SK-N-SH treated with all-trans-retinoic acid at 6 μM for 48 hours (cell line): ENCODE measurements around the gene PLAAT4.

ENCODE experiments used
- ATAC-seq: fragments of 200-7000 bp; cut with Tn5 transposase; 3 replicates; pipeline ENCODE4 v1.9.1; 2020; ENCODE audit warnings: mild to moderate bottlenecking, moderate library complexity
- ARNTL ChIP-seq: fragments of 450-650 bp; formaldehyde crosslinking; IDR thresholded peaks from 2 replicates; pipeline ENCODE4 v1.5.0; 2020; ENCODE audit warnings: low read depth, mild to moderate bottlenecking, moderate library complexity, borderline replicate concordance
- CSDC2 ChIP-seq: fragments of 250-450 bp; sonication (Bioruptor Pico); IDR thresholded peaks from 2 replicates; pipeline ENCODE4 v1.5.0; 2020; ENCODE audit warnings: mild to moderate bottlenecking, moderate library complexity
- GLIS3 ChIP-seq: fragments of 250-450 bp; sonication (Bioruptor Pico); IDR thresholded peaks from 2 replicates; pipeline ENCODE4 v1.5.0; 2020; ENCODE audit warnings: mild to moderate bottlenecking, moderate library complexity
- ISL1 ChIP-seq: fragments of 250-450 bp; sonication (Bioruptor Pico); IDR thresholded peaks from 2 replicates; pipeline ENCODE4 v2.1.2; 2022; ENCODE audit warnings: mild to moderate bottlenecking, moderate library complexity
- OSR1 ChIP-seq: fragments of 250-450 bp; sonication (Bioruptor Pico); IDR thresholded peaks from 2 replicates; pipeline ENCODE4 v1.8.0; 2022; ENCODE audit warnings: moderate library complexity, mild to moderate bottlenecking, inconsistent platforms
- PPARA ChIP-seq: fragments of 250-450 bp; sonication (Bioruptor Pico); IDR thresholded peaks from 2 replicates; pipeline ENCODE4 v1.5.0; 2020; ENCODE audit warnings: mild to moderate bottlenecking, borderline replicate concordance
- RARB ChIP-seq: fragments of 250-450 bp; sonication (Bioruptor Pico); IDR thresholded peaks from 2 replicates; pipeline ENCODE4 v1.8.0; 2021; ENCODE audit warnings: mild to moderate bottlenecking, moderate library complexity
- SNAI2 ChIP-seq: fragments of 250-450 bp; sonication (Bioruptor Pico); IDR thresholded peaks from 2 replicates; pipeline ENCODE4 v1.5.0; 2020; ENCODE audit warnings: mild to moderate bottlenecking, moderate library complexity
- TCF4 ChIP-seq: fragments of 250-450 bp; sonication (Bioruptor Pico); IDR thresholded peaks from 2 replicates; pipeline ENCODE4 v1.8.0; 2021; ENCODE audit warnings: mild to moderate bottlenecking, moderate library complexity, borderline replicate concordance
- TOX ChIP-seq: fragments of 250-450 bp; sonication (Bioruptor Pico); IDR thresholded peaks from 2 replicates; pipeline ENCODE4 v1.8.0; 2021; ENCODE audit warnings: mild to moderate bottlenecking, moderate library complexity, borderline replicate concordance
- ZC3H10 ChIP-seq: fragments of 250-450 bp; sonication (Bioruptor Pico); IDR thresholded peaks from 2 replicates; pipeline ENCODE4 v1.5.1; 2021; ENCODE audit warnings: mild to moderate bottlenecking, moderate library complexity
- ZFP3 ChIP-seq: fragments of 250-450 bp; sonication (Bioruptor Pico); IDR thresholded peaks from 2 replicates; pipeline ENCODE4 v1.5.0; 2020; ENCODE audit warnings: mild to moderate bottlenecking, moderate library complexity
- ZFP30 ChIP-seq: fragments of 450-650 bp; formaldehyde crosslinking; IDR thresholded peaks from 2 replicates; pipeline ENCODE4 v1.5.0; 2022; ENCODE audit warnings: mild to moderate bottlenecking, moderate library complexity
- ZNF565 ChIP-seq: fragments of 450-650 bp; formaldehyde crosslinking; conservative IDR thresholded peaks from 2 replicates; pipeline ENCODE4 v1.5.0; 2020; ENCODE audit warnings: low read depth, mild to moderate bottlenecking, moderate library complexity
- ZNF70 ChIP-seq: fragments of 450-650 bp; formaldehyde crosslinking; IDR thresholded peaks from 2 replicates; pipeline ENCODE4 v1.5.0; 2020; ENCODE audit warnings: mild to moderate bottlenecking, moderate library complexity
- TF ChIP-seq, protein P1 (sequence below): fragments of 250-450 bp; sonication (Bioruptor Pico); IDR thresholded peaks from 2 replicates; pipeline ENCODE4 v1.5.0; 2020; ENCODE audit warnings: mild to moderate bottlenecking, moderate library complexity
- TF ChIP-seq, protein P2 (sequence below): fragments of 250-450 bp; sonication (Bioruptor Pico); IDR thresholded peaks from 2 replicates; pipeline ENCODE4 v1.8.0; 2020; ENCODE audit warnings: mild to moderate bottlenecking, moderate library complexity, borderline replicate concordance
- TF ChIP-seq, protein P3 (sequence below): fragments of 250-450 bp; sonication (Bioruptor Pico); IDR thresholded peaks from 2 replicates; pipeline ENCODE4 v1.8.0; 2021; ENCODE audit warnings: low read depth, mild to moderate bottlenecking, moderate library complexity, borderline replicate concordance
- TF ChIP-seq, protein P4 (sequence below): fragments of 250-450 bp; sonication (Bioruptor Pico); IDR thresholded peaks from 2 replicates; pipeline ENCODE4 v1.5.1; 2021; ENCODE audit warnings: mild to moderate bottlenecking, moderate library complexity

Gene PLAAT4

DNA sequence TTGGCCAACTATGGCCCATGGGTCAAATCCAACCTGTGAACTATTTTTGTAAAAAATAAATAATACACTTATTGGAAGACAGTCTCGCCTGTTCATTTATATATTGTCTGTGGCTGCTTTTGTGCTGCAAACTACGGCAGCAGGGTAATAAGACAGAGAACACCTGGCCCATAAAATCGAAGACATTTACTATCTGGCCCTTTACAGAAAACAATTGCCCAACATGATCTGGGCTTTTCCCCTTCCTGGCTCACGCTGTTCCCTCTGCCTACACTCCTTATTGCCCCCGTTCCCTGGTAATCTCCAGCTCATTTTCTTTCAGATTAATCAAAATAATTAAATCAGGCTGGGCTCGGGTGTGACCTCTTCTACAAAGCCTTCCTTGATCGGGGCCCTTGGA is 21.0 kb downstream of the PLAAT4 start:
- no peak for ATAC-seq
- TF ChIP-seq CSDC2, result no peak
- no peak for TF ChIP-seq SNAI2 (CRISPR knock-in tag)
- no peak for TF ChIP-seq ISL1 (CRISPR knock-in tag)
- TF ChIP-seq ZFP30 (CRISPR knock-in tag), result no peak
- TF ChIP-seq TOX (CRISPR knock-in tag), result no peak
- no peak for TF ChIP-seq TCF4 (CRISPR knock-in tag)
- no peak for TF ChIP-seq ARNTL (CRISPR knock-in tag)
- no peak for TF ChIP-seq ZFP3 (CRISPR knock-in tag)
- no peak for TF ChIP-seq OSR1 (CRISPR knock-in tag)
- TF ChIP-seq, protein P1, sequence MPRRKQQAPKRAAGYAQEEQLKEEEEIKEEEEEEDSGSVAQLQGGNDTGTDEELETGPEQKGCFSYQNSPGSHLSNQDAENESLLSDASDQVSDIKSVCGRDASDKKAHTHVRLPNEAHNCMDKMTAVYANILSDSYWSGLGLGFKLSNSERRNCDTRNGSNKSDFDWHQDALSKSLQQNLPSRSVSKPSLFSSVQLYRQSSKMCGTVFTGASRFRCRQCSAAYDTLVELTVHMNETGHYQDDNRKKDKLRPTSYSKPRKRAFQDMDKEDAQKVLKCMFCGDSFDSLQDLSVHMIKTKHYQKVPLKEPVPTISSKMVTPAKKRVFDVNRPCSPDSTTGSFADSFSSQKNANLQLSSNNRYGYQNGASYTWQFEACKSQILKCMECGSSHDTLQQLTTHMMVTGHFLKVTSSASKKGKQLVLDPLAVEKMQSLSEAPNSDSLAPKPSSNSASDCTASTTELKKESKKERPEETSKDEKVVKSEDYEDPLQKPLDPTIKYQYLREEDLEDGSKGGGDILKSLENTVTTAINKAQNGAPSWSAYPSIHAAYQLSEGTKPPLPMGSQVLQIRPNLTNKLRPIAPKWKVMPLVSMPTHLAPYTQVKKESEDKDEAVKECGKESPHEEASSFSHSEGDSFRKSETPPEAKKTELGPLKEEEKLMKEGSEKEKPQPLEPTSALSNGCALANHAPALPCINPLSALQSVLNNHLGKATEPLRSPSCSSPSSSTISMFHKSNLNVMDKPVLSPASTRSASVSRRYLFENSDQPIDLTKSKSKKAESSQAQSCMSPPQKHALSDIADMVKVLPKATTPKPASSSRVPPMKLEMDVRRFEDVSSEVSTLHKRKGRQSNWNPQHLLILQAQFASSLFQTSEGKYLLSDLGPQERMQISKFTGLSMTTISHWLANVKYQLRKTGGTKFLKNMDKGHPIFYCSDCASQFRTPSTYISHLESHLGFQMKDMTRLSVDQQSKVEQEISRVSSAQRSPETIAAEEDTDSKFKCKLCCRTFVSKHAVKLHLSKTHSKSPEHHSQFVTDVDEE (CRISPR knock-in tag), result no peak
- no peak for TF ChIP-seq RARB (CRISPR knock-in tag)
- no peak for TF ChIP-seq ZC3H10 (CRISPR knock-in tag)
- TF ChIP-seq GLIS3 (CRISPR knock-in tag), result no peak
- TF ChIP-seq, protein P2, sequence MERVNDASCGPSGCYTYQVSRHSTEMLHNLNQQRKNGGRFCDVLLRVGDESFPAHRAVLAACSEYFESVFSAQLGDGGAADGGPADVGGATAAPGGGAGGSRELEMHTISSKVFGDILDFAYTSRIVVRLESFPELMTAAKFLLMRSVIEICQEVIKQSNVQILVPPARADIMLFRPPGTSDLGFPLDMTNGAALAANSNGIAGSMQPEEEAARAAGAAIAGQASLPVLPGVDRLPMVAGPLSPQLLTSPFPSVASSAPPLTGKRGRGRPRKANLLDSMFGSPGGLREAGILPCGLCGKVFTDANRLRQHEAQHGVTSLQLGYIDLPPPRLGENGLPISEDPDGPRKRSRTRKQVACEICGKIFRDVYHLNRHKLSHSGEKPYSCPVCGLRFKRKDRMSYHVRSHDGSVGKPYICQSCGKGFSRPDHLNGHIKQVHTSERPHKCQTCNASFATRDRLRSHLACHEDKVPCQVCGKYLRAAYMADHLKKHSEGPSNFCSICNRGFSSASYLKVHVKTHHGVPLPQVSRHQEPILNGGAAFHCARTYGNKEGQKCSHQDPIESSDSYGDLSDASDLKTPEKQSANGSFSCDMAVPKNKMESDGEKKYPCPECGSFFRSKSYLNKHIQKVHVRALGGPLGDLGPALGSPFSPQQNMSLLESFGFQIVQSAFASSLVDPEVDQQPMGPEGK (CRISPR knock-in tag), result no peak
- TF ChIP-seq ZNF565 (CRISPR knock-in tag), result no peak
- TF ChIP-seq PPARA (CRISPR knock-in tag), result no peak
- TF ChIP-seq, protein P3, sequence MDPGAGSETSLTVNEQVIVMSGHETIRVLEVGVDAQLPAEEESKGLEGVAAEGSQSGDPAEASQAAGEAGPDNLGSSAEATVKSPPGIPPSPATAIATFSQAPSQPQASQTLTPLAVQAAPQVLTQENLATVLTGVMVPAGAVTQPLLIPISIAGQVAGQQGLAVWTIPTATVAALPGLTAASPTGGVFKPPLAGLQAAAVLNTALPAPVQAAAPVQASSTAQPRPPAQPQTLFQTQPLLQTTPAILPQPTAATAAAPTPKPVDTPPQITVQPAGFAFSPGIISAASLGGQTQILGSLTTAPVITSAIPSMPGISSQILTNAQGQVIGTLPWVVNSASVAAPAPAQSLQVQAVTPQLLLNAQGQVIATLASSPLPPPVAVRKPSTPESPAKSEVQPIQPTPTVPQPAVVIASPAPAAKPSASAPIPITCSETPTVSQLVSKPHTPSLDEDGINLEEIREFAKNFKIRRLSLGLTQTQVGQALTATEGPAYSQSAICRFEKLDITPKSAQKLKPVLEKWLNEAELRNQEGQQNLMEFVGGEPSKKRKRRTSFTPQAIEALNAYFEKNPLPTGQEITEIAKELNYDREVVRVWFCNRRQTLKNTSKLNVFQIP, result no peak
- TF ChIP-seq, protein P4, sequence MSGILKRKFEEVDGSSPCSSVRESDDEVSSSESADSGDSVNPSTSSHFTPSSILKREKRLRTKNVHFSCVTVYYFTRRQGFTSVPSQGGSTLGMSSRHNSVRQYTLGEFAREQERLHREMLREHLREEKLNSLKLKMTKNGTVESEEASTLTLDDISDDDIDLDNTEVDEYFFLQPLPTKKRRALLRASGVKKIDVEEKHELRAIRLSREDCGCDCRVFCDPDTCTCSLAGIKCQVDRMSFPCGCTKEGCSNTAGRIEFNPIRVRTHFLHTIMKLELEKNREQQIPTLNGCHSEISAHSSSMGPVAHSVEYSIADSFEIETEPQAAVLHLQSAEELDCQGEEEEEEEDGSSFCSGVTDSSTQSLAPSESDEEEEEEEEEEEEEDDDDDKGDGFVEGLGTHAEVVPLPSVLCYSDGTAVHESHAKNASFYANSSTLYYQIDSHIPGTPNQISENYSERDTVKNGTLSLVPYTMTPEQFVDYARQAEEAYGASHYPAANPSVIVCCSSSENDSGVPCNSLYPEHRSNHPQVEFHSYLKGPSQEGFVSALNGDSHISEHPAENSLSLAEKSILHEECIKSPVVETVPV (CRISPR knock-in tag), result no peak
- TF ChIP-seq, all 23 proteins: peak for 0

DNA sequence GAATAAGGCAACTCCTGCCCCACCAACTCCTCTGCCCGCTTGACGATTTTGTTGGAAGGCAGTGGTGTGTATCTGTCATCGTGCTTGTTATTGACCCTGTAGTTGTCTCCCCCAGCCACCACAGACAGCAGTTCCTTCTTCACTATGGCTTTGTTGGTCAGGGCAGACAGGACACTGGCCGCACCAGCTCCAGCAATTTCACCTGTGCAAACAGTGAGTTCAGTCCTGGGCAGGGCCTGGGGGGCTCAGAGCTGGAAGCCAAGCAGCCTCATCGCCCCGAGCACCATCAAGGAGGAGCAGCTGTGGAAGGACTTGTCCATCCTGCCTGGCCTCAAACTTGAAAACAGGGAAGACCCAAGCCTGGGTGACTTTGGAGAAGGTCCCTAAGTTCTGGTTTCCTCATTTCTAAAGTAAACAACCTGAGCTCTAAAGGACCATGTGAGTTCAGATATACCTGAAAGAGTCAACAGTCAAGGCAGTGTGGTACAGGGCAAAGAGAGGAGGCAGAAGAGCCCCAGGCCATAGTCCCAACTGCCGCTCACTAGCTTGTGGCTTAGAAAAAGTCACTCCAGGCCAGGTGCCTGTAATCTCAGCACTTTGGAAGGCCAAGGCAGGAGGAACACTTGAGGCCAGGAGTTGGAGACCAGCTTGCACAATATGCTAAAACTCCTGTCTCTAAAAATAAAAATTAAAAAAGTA is 22.0 kb downstream of the PLAAT4 start:
- no peak for ATAC-seq
- TF ChIP-seq, protein P4 (CRISPR knock-in tag), result no peak
- TF ChIP-seq ZC3H10 (CRISPR knock-in tag) (no peak), PPARA (CRISPR knock-in tag) (no peak), ZFP3 (CRISPR knock-in tag) (no peak), ARNTL (CRISPR knock-in tag) (no peak), ZNF70 (CRISPR knock-in tag) (no peak)
- TF ChIP-seq, protein P2 (CRISPR knock-in tag), result no peak
